IPS DF 19.7 (cell line): ENCODE results near the gene NFE2.
A peak's percentile ranks its signal among the peaks of the same experiment; 100 is the strongest.
"Not testable (repeated sequence)": the region's sequence is repeated elsewhere in the genome, so short reads cannot be mapped to it uniquely, and the experiment has no call there.

Experiments
- DNase-seq: peaks from one replicate; pipeline ENCODE4 v3.0.0-alpha.2; 2013; ENCODE audit warnings: low read depth, low spot score

The NFE2 gene

GRCh38 chr12:54284070-54284780 is 16.6 kb downstream of the NFE2 start:
- DNase-seq = not testable (repeated sequence)

GRCh38 chr12:54282949-54283593 is 17.7 kb downstream of the NFE2 start:
- no peak for DNase-seq

GRCh38 chr12:54281694-54282093 is 19.1 kb downstream of the NFE2 start:
- not testable (repeated sequence) for DNase-seq

- not testable (repeated sequence) for DNase-seq
These were observed 19.6 kb downstream of the NFE2 start for GRCh38 chr12:54281261-54281638.

GRCh38 chr12:54280468-54281260 is 20.2 kb downstream of the NFE2 start, which contains the start of gene HNRNPA1:
HNRNPA1 (plus strand) TSS chr12:54280726; CDS start chr12:54280808, 82 bp downstream.
- DNase-seq = peak; percentile 100

- peak; percentile 99 for DNase-seq
These were observed 21.0 kb downstream of the NFE2 start, which contains the start of gene CBX5 for GRCh38 chr12:54279632-54280467. CBX5 (minus strand) TSS chr12:54280122; CDS start chr12:54257650, 22,472 bp downstream.

GRCh38 chr12:54279227-54279631 is 21.6 kb downstream of the NFE2 start:
- DNase-seq = no peak

GRCh38 chr12:54277823-54278276 is 23.0 kb downstream of the NFE2 start:
- DNase-seq = no peak

- DNase-seq = no peak
These were observed 24.4 kb downstream of the NFE2 start for GRCh38 chr12:54276368-54276767.

GRCh38 chr12:54273981-54274380 is 26.8 kb downstream of the NFE2 start:
- no peak for DNase-seq

- no peak for DNase-seq
These were observed 28.6 kb downstream of the NFE2 start for GRCh38 chr12:54272214-54272613.

- no peak for DNase-seq
These were observed 30.5 kb downstream of the NFE2 start for GRCh38 chr12:54270345-54270744.

- no peak for DNase-seq
These were observed 34.0 kb downstream of the NFE2 start for GRCh38 chr12:54266852-54267251.

- DNase-seq = no peak
These were observed 35.4 kb downstream of the NFE2 start for GRCh38 chr12:54265364-54265812.

- no peak for DNase-seq
These were observed 38.4 kb downstream of the NFE2 start for GRCh38 chr12:54262403-54262925.

- no peak for DNase-seq
These were observed 38.9 kb downstream of the NFE2 start for GRCh38 chr12:54261815-54262402.

- DNase-seq = peak; percentile 89
These were observed 41.4 kb downstream of the NFE2 start for GRCh38 chr12:54259194-54260011.

GRCh38 chr12:54258201-54258681 is 42.6 kb downstream of the NFE2 start:
- DNase-seq = no peak

GRCh38 chr12:54257332-54257731 is 43.5 kb downstream of the NFE2 start:
- no peak for DNase-seq
